K562 (cell line): ENCODE data around the gene NDUFB3. TPM values are rescaled to one million over a fixed set of nuclear protein-coding genes. Genes with fewer than 3 reads are reported as not detected.

Experiments
- ATAC-seq: fragments of 200-7000 bp; cut with Tn5 transposase; 3 replicates; pipeline ENCODE4 v1.9.1; 2020; ENCODE audit warnings: moderate library complexity
- BruUV-seq: library from RNA; stranded (reverse); fragments of 400-500 nt; replicated peaks from 2 replicates; lab custom pipeline; 2021; lab: Mats Ljungman, UMichigan
- CTCF ChIA-PET: fragments of 300-600 bp; formaldehyde crosslinking; extraction: SDS; loops from one replicate; lab custom pipeline; 2021; ENCODE audit warnings: low intra/inter-chr PET ratio; lab: Yijun Ruan, JAX
- POLR2A ChIA-PET: fragments of 300-600, 350-650 bp; sonication (Branson Sonifier 250); formaldehyde crosslinking; extraction: SDS; loops from one replicate; lab custom pipeline; 2021; ENCODE audit warnings: antibody characterized with exemption, inconsistent platforms; lab: Yijun Ruan, JAX
- DNase-seq, 4 experiments: peaks; one replicate each; pipeline versions ENCODE4 v3.0.0 to v3.0.0-alpha.2; 2011 to 2018; ENCODE audit warnings: low spot score in 3 of 4, mixed read lengths in 3 of 4; ENCODE audit errors: extremely low read depth in 1 of 4
- FAIRE-seq: peaks from 2 replicates; lab custom pipeline; 2011; peaks lifted over from hg19 to GRCh38; lab: Jason Lieb, UNC
- H2AFZ ChIP-seq: 2 replicates; pipeline ENCODE4 v1.6.0; 2011; ENCODE audit warnings: low read depth, low read length, control low read depth, inconsistent platforms
- H3K27ac ChIP-seq: fragments of 200-600 bp; 3 replicates; pipeline ENCODE4 v1.8.0; 2011; ENCODE audit warnings: low read depth, mild to moderate bottlenecking, control low read depth, inconsistent platforms, low read length, moderate library complexity, mixed read lengths; ENCODE audit errors: extremely low read depth
- H3K27me3 ChIP-seq, 2 experiments: fragments of 300-600 bp in 1 of 2; 2 replicates in 1 of 2; 3 replicates in 1 of 2; pipeline versions ENCODE4 v1.6.0 to v1.8.0; 2011; ENCODE audit warnings: inconsistent platforms in 2 of 2, low read length in 2 of 2, mild to moderate bottlenecking in 1 of 2, mixed read lengths in 1 of 2, moderate library complexity in 1 of 2; ENCODE audit not compliant: control insufficient read depth in 2 of 2, insufficient read depth in 2 of 2
- H3K36me3 ChIP-seq: fragments of 300-600 bp; 3 replicates; pipeline ENCODE4 v1.8.0; 2011; ENCODE audit warnings: mild to moderate bottlenecking, low read length, inconsistent platforms; ENCODE audit not compliant: control insufficient read depth, insufficient read depth
- H3K4me1 ChIP-seq, 2 experiments: fragments of 200-600 bp in 1 of 2; replicated peaks in 1 of 2; 2 replicates in 1 of 2; 3 replicates in 1 of 2; pipeline versions ENCODE4 v1.5.1 to v1.8.0; 2011; ENCODE audit warnings: inconsistent platforms in 2 of 2, low read length in 2 of 2, mild to moderate bottlenecking in 1 of 2, mixed read lengths in 1 of 2, moderate library complexity in 1 of 2; ENCODE audit not compliant: control insufficient read depth in 2 of 2, insufficient read depth in 2 of 2
- H3K4me2 ChIP-seq: 2 replicates; pipeline ENCODE4 v1.6.1; 2011; ENCODE audit warnings: low read length, control low read depth, inconsistent platforms, mixed read lengths; ENCODE audit not compliant: insufficient read depth
- H3K4me3 ChIP-seq: fragments of 200-600 bp; sonication (generic), shearing (Covaris generic); 2 replicates; pipeline ENCODE4 v1.5.1; 2016; ENCODE audit warnings: control low read depth, inconsistent platforms
- H3K79me2 ChIP-seq: fragments of 200-600 bp; 3 replicates; pipeline ENCODE4 v1.8.0; 2011; ENCODE audit warnings: low read length, inconsistent platforms; ENCODE audit not compliant: control insufficient read depth, insufficient read depth
- H3K9ac ChIP-seq, 2 experiments: 2 replicates each; pipeline versions ENCODE4 v1.6.0 to v1.6.1; 2011; ENCODE audit warnings: low read depth in 2 of 2, low read length in 2 of 2, control low read depth in 1 of 2, inconsistent platforms in 1 of 2, mild to moderate bottlenecking in 1 of 2, mixed read lengths in 1 of 2; ENCODE audit not compliant: insufficient read depth in 1 of 2
- H3K9me1 ChIP-seq: one replicate; pipeline ENCODE4 v1.6.0; 2011; ENCODE audit warnings: inconsistent platforms, mild to moderate bottlenecking, low read length, moderate library complexity; ENCODE audit not compliant: control insufficient read depth, insufficient read depth
- H3K9me3 ChIP-seq: replicated peaks from 2 replicates; pipeline ENCODE4 v1.5.1; 2011; ENCODE audit warnings: low read depth, low read length, inconsistent platforms; ENCODE audit not compliant: control insufficient read depth, insufficient read depth
- H4K20me1 ChIP-seq: replicated peaks from 2 replicates; pipeline ENCODE4 v1.6.1; 2011; ENCODE audit warnings: low read length, inconsistent platforms, mixed read lengths; ENCODE audit not compliant: control insufficient read depth, insufficient read depth
- ARID3A ChIP-seq: IDR thresholded peaks from 2 replicates; pipeline ENCODE4 v1.6.1; 2012; ENCODE audit warnings: low read depth, low read length, improper control_type of control experiment, borderline replicate concordance
- BHLHE40 ChIP-seq: IDR thresholded peaks from 2 replicates; pipeline ENCODE4 v1.6.1; 2011; ENCODE audit warnings: low read length, improper control_type of control experiment
- CBX2 ChIP-seq: fragments of 200-600 bp; sonication (generic); IDR thresholded peaks from one replicate; pipeline ENCODE4 v1.6.1; 2012; ENCODE audit warnings: mild to moderate bottlenecking, low read length, inconsistent platforms; ENCODE audit not compliant: insufficient read depth, poor library complexity, severe bottlenecking
- ELF1 ChIP-seq: fragments of 200-800 bp; sonication (Bioruptor generic); IDR thresholded peaks from 2 replicates; pipeline ENCODE4 v1.6.1; 2016; ENCODE audit warnings: missing genetic modification characterization, missing compliant biosample characterization
- PHTF2 ChIP-seq: fragments of 250-450 bp; sonication (Bioruptor Pico); IDR thresholded peaks from 2 replicates; pipeline ENCODE4 v1.5.0; 2021; ENCODE audit warnings: mild to moderate bottlenecking
- PRMT5 ChIP-seq: sonication (generic); formaldehyde crosslinking; IDR thresholded peaks from 2 replicates; pipeline ENCODE4 v1.5.0; 2020; ENCODE audit warnings: missing genetic modification reagents
- SMAD3 ChIP-seq: fragments of 450-650 bp; formaldehyde crosslinking; conservative IDR thresholded peaks from 2 replicates; pipeline ENCODE4 v1.4.0; 2020; ENCODE audit warnings: mild to moderate bottlenecking
- SRF ChIP-seq, 2 experiments: fragments of 250-450, 450-650 bp in 1 of 2; sonication (Bioruptor Pico) in 1 of 2; sonication (generic) in 1 of 2; formaldehyde crosslinking; IDR thresholded peaks; 2 replicates each; pipeline versions ENCODE4 v1.5.0 to v1.5.1; 2020 to 2022; ENCODE audit warnings: mild to moderate bottlenecking in 1 of 2, missing genetic modification reagents in 1 of 2
- TEAD4 ChIP-seq, 2 experiments: sonication (generic) in 1 of 2; formaldehyde crosslinking in 1 of 2; IDR thresholded peaks; 2 replicates each; pipeline versions ENCODE4 v1.6.1 to v1.8.0; 2012 to 2022; ENCODE audit warnings: borderline replicate concordance in 1 of 2, inconsistent platforms in 1 of 2, low read length in 1 of 2, mild to moderate bottlenecking in 1 of 2, missing genetic modification reagents in 1 of 2
- TFAP4 ChIP-seq: sonication (generic); formaldehyde crosslinking; IDR thresholded peaks from 2 replicates; pipeline ENCODE4 v1.8.0; 2022; ENCODE audit warnings: missing genetic modification reagents, mild to moderate bottlenecking, moderate library complexity, borderline replicate concordance
- ZNF586 ChIP-seq: fragments of 450-650 bp; formaldehyde crosslinking; conservative IDR thresholded peaks from 2 replicates; pipeline ENCODE4 v1.4.0; 2020; ENCODE audit warnings: mild to moderate bottlenecking, moderate library complexity
- ZNF589 ChIP-seq: fragments of 200-800 bp; sonication (Bioruptor generic); IDR thresholded peaks from 2 replicates; pipeline ENCODE4 v1.6.1; 2016; ENCODE audit warnings: low read depth, missing genetic modification characterization, missing compliant biosample characterization
- ZNF79 ChIP-seq: fragments of 250-450 bp; sonication (Bioruptor Pico); IDR thresholded peaks from 2 replicates; pipeline ENCODE4 v1.4.0; 2020; ENCODE audit warnings: low read depth, mild to moderate bottlenecking, moderate library complexity
- whole genome bisulfite sequencing: fragments of 100-300 bp; shearing (Covaris generic); methylation state at CpG from one replicate; pipeline ENCODE4 v1.1.6; 2016; ENCODE audit warnings: low coverage, mixed read lengths; ENCODE audit not compliant: insufficient coverage; ENCODE audit errors: missing lambda C conversion rate; 5-methylcytosine and 5-hydroxymethylcytosine counted together
- in situ Hi-C: fragments of 300-500 bp; cut with MboI; formaldehyde crosslinking; loops from 4 replicates; pipeline ENCODE4 v1.15.0; 2018; ENCODE audit warnings: inconsistent platforms, mixed read lengths
- intact Hi-C: fragments of 100-400 bp; cut with micrococcal nuclease; formaldehyde crosslinking; loops from 2 replicates; pipeline ENCODE4 v1.14.2; 2022
- polyA plus RNA-seq, 8 experiments: library from polyadenylated mRNA; depleted of rRNA in 4 of 8; stranded (reverse) in 5 of 8; unstranded in 3 of 8; fragments of >200 nt; fragmentation: Nextera tagmentation in 2 of 8; fragmentation: Illumina TruSeq in 1 of 8; extraction: Ambion mirVana in 2 of 8; extraction: Trizol in 1 of 8; gene quantifications; 2 replicates each; pipeline versions ENCODE4 v1.2.1 to v1.2.3, GENCODE V29; 2011 to 2014; ENCODE audit warnings: inconsistent platforms in 1 of 8, missing spikeins in 1 of 8
- total RNA-seq, 7 experiments: library from RNA; depleted of rRNA in 6 of 7; stranded (reverse); fragments of >200 nt in 6 of 7; fragmentation: Illumina TruSeq in 2 of 7; extraction: Trizol in 2 of 7; gene quantifications; 2 replicates each; pipeline versions ENCODE4 v1.2.1 to v1.2.3, GENCODE V29; 2011 to 2021; ENCODE audit warnings: low replicate concordance in 1 of 7
- TF ChIP-seq, protein P1 (sequence below): fragments of 250-450 bp; sonication (Bioruptor Pico); IDR thresholded peaks from 2 replicates; pipeline ENCODE4 v1.4.0; 2020; ENCODE audit warnings: mild to moderate bottlenecking, moderate library complexity

NDUFB3 gene
- total and polyA plus RNA-seq, 9 of the 15 experiments (the other 6 are each of a cell fraction or from before 2014, with no cell fraction given): 126 to 786 (median 156) TPM

GRCh38 chr2:201049455-201049854 lies 22.3 kb upstream of the NDUFB3 start:
- CTCF ChIA-PET: no interaction called here

More at GRCh38 chr2:201049455-201049854, 22.3 kb upstream of the NDUFB3 start:
- H3K4me2 ChIP-seq: no peak overlapping the region
- POLR2A ChIA-PET: no interaction called here
- H3K79me2 ChIP-seq: peaks cover 93% of the 10 kb centered on the region
- no peak for TF ChIP-seq ZNF79 (CRISPR knock-in tag)
- TF ChIP-seq SMAD3: no peak
- TF ChIP-seq BHLHE40: no peak
- TF ChIP-seq, protein P1, sequence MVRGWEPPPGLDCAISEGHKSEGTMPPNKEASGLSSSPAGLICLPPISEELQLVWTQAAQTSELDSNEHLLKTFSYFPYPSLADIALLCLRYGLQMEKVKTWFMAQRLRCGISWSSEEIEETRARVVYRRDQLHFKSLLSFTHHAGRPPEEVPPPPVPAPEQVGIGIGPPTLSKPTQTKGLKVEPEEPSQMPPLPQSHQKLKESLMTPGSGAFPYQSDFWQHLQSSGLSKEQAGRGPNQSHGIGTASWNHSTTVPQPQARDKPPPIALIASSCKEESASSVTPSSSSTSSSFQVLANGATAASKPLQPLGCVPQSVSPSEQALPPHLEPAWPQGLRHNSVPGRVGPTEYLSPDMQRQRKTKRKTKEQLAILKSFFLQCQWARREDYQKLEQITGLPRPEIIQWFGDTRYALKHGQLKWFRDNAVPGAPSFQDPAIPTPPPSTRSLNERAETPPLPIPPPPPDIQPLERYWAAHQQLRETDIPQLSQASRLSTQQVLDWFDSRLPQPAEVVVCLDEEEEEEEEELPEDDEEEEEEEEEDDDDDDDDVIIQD (CRISPR knock-in tag): no peak
- TF ChIP-seq TFAP4: no peak
- no peak for TF ChIP-seq ZNF586
- no peak for TF ChIP-seq ZNF589 (CRISPR knock-in tag)
- TF ChIP-seq PHTF2 (CRISPR knock-in tag): no peak
- TF ChIP-seq TEAD4 (IDR thresholded peaks at IDR 0.05; ENCODE audit: low read length): no peak
- no peak for TF ChIP-seq TEAD4 (CRISPR knock-in tag; IDR thresholded peaks at IDR 0.05; ENCODE audit: borderline replicate concordance)
- no peak for TF ChIP-seq CBX2
- TF ChIP-seq ELF1 (tag): no peak
- TF ChIP-seq ARID3A: no peak
- no peak for TF ChIP-seq PRMT5 (CRISPR knock-in tag)
- TF ChIP-seq SRF (CRISPR knock-in tag; IDR thresholded peaks at IDR 0.05): no peak
- BruUV-seq: no TSS peak
- no peak overlapping the region for H3K27ac ChIP-seq
- H3K27me3 ChIP-seq: no peaks in the 10 kb centered on the region
- FAIRE-seq (no peak), ATAC-seq (no peak), DNase-seq (no peak)
- no peak overlapping the region for H3K4me3 ChIP-seq
- intact Hi-C loops (no loop called here), in situ Hi-C loops (no loop called here)
- H3K9me3 ChIP-seq: no peaks in the 10 kb centered on the region
- 96% methylated on average over 7 of the region's 11 CpGs for WGBS
- H3K9me1 ChIP-seq: no peaks in the 10 kb centered on the region
- no peak overlapping the region for H3K9ac ChIP-seq
- H4K20me1 ChIP-seq: no peaks in the 10 kb centered on the region
- peaks cover 0 to 2% of the 10 kb centered on the region in 2 experiments; a peak in 1 of 5 replicates for H3K4me1 ChIP-seq
- no peak overlapping the region for H2AFZ ChIP-seq
- H3K36me3 ChIP-seq: peaks cover 28% of the 10 kb centered on the region; the same call in 1 of the 3 replicates
